ENCODE data around the gene TF.
"Not testable (repeated sequence)": the region's sequence is repeated elsewhere in the genome, so short reads cannot be mapped to it uniquely, and the experiment has no call there.

TF gene

DNA sequence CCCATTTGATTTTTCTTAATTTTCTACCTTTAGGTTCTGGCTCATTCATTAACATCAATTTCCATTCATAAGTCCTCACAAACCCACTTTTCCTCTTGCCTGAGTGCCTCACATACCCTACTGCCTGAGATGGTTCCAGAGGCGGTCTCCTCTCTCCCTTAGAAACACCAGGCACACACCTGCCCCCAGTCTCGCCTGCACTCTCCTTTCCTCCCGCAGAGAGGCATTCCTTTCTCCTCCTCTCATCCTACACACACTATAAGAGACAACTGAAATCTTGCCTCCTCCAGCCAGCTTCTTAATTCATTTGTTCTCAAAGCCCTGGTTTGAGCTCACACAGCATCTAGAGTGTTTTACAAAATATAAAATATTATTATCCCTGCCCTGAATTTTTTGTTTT is 27.5 kb downstream of the TF start:
- Mint-ChIP-seq H3K27ac (no peak overlapping the region), H3K9me3 (no peaks in the 10 kb centered on the region), H3K36me3 (no peaks in the 10 kb centered on the region), H3K4me3 (no peak overlapping the region), H3K4me1 (no peaks in the 10 kb centered on the region)
- no peak for ATAC-seq
- no peak for DNase-seq (ENCODE audit: low spot score in 2 of 2)

- Mint-ChIP-seq H3K36me3 (no peaks in the 10 kb centered on the region), H3K27ac (no peak overlapping the region), H3K4me3 (no peak overlapping the region), H3K9me3 (no peaks in the 10 kb centered on the region), H3K4me1 (no peaks in the 10 kb centered on the region)
- ATAC-seq (no peak), DNase-seq (ENCODE audit: low spot score in 2 of 2) (no peak)
These were observed 29.1 kb downstream of the TF start for GRCh38 chr3:133775309-133775708.

- no peaks in the 10 kb centered on the region for H3K36me3 Mint-ChIP-seq
- H3K27ac Mint-ChIP-seq = no peak overlapping the region
- no peaks in the 10 kb centered on the region for H3K4me1 Mint-ChIP-seq
- no peak for ATAC-seq
- H3K4me3 Mint-ChIP-seq = no peak overlapping the region
- DNase-seq (ENCODE audit: low spot score in 2 of 2) = no peak
- H3K9me3 Mint-ChIP-seq = no peaks in the 10 kb centered on the region
These were observed 29.6 kb downstream of the TF start for GRCh38 chr3:133775835-133776234.

GRCh38 chr3:133776794-133777438 is 30.7 kb downstream of the TF start:
- DNase-seq (ENCODE audit: low spot score in 2 of 2) (no peak), ATAC-seq (no peak)
- Mint-ChIP-seq H3K27ac (no peak overlapping the region), H3K4me1 (no peaks in the 10 kb centered on the region), H3K4me3 (no peak overlapping the region), H3K9me3 (no peaks in the 10 kb centered on the region), H3K36me3 (no peaks in the 10 kb centered on the region)

DNA sequence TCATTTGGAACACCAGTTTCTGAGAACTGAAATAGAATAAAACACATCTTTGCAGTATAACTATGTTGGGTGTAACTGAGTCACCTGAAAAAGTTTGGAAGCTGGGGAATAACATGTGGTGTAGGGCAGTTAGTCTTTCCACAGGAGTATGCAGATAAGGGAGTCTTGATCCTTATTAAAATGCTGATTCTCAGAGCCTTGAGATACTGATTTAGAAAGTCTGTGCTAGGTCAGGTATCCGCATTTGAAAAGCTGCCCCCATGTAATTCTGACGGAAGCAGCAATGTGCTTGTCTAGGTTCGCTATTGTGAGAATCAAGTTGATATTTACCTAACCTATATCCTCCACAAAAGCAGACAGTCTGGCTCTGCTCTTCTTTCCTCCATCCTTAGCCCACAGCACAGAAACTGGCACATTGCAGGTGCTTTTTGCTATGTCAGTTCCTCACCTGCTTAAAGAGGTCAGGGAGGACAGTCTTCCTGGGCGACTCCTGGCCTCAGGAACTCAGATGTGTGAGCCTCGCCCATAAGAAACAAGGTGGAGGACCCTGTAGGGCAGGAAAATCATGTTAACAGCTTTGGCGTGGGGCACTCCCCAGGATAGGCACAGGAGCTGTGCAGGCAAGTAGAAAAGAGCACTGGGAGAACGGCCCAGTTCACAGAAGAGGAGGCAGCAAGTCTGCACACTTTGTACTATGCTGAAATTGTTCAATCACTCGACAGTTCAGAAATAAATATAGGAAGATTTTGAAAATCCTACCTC is 31.8 kb downstream of the TF start:
- Mint-ChIP-seq H3K27ac (no peak overlapping the region), H3K4me3 (no peak overlapping the region), H3K4me1 (no peaks in the 10 kb centered on the region), H3K36me3 (no peaks in the 10 kb centered on the region), H3K9me3 (no peaks in the 10 kb centered on the region)
- DNase-seq (ENCODE audit: low spot score in 2 of 2) (no peak), ATAC-seq (no peak)

DNA sequence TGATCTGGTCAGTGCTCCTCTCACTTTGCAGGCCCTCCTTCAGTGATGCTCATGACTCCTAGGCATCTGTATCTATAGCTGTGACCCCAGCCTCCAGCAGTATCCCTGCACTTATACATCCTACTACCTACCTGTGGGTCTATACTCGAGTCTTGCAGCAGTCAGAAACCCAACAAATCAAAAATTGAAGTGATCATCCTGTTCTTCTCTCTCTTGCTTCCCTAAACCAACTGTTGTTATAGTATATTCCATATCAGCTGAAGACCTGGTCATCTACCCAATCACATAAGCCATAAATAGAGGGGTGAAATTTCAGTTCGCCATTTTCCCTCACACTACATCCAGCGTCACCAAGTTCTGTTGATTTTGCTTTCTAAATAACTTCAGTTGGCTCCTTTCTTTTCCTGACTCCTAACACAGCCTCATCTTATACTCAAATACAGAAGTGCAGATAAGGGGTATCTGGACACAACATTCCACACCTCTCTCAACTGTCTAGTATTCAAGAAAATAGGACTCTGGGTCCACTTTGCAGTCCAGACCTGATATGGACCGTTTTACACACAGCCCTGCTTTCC is 33.5 kb downstream of the TF start:
- Mint-ChIP-seq H3K9me3 (no peaks in the 10 kb centered on the region), H3K27ac (no peak overlapping the region)
- no peak for ATAC-seq

GRCh38 chr3:133780756-133781155 is 34.6 kb downstream of the TF start:
- H3K9me3 Mint-ChIP-seq = not testable (repeated sequence)

More for the DNA sequence above, 33.5 kb downstream of the TF start:
- DNase-seq (ENCODE audit: low spot score in 2 of 2) = no peak
- H3K36me3 Mint-ChIP-seq = no peaks in the 10 kb centered on the region
- no peaks in the 10 kb centered on the region for H3K4me1 Mint-ChIP-seq
- no peak overlapping the region for H3K4me3 Mint-ChIP-seq

DNA sequence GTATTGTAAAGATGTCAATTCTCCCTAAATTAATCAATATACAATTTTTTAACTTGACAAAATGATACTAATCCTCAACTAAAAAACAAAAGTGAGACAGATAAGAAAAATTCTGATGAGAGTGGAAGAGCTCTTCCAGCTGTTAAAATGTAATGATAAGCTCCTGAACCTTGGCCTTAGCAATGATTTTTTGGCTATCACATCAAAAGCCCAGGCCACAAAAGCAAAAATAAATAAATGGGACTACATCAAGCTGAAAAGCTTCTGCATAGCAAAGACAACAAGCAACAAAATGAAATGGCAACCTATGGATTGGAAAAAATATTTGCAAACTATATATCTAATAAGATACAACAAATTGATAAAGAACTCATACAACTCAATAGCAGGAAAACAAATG is 35.4 kb downstream of the TF start:
- DNase-seq (ENCODE audit: low spot score in 2 of 2) (no peak), ATAC-seq (no peak)
- Mint-ChIP-seq H3K4me1 (no peaks in the 10 kb centered on the region), H3K36me3 (no peaks in the 10 kb centered on the region), H3K9me3 (no peaks in the 10 kb centered on the region), H3K4me3 (no peak overlapping the region), H3K27ac (no peak overlapping the region)

More at GRCh38 chr3:133780756-133781155, 34.6 kb downstream of the TF start:
- not testable (repeated sequence) for H3K27ac Mint-ChIP-seq; DNase-seq (ENCODE audit: low spot score in 2 of 2); H3K4me1 Mint-ChIP-seq; ATAC-seq; H3K36me3 Mint-ChIP-seq; H3K4me3 Mint-ChIP-seq

GRCh38 chr3:133782454-133782853 is 36.3 kb downstream of the TF start:
- no peak overlapping the region for H3K27ac Mint-ChIP-seq
- no peak for DNase-seq (ENCODE audit: low spot score in 2 of 2)
- no peaks in the 10 kb centered on the region for H3K36me3 Mint-ChIP-seq
- no peaks in the 10 kb centered on the region for H3K9me3 Mint-ChIP-seq
- no peaks in the 10 kb centered on the region for H3K4me1 Mint-ChIP-seq
- H3K4me3 Mint-ChIP-seq = no peak overlapping the region
- ATAC-seq = no peak

- H3K4me3 Mint-ChIP-seq = no peak overlapping the region
- no peaks in the 10 kb centered on the region for H3K36me3 Mint-ChIP-seq
- no peaks in the 10 kb centered on the region for H3K4me1 Mint-ChIP-seq
- H3K27ac Mint-ChIP-seq = no peak overlapping the region
- no peak for DNase-seq (ENCODE audit: low spot score in 2 of 2)
- ATAC-seq = no peak
- H3K9me3 Mint-ChIP-seq = no peaks in the 10 kb centered on the region
These were observed 37.6 kb downstream of the TF start for GRCh38 chr3:133783762-133784161.

GRCh38 chr3:133788024-133788423 is 41.8 kb downstream of the TF start:
- DNase-seq (ENCODE audit: low spot score in 2 of 2) (no peak), ATAC-seq (no peak)
- Mint-ChIP-seq H3K9me3 (peaks cover 7% of the 10 kb centered on the region), H3K4me1 (no peaks in the 10 kb centered on the region), H3K4me3 (no peak overlapping the region), H3K27ac (no peak overlapping the region), H3K36me3 (no peaks in the 10 kb centered on the region)

DNA sequence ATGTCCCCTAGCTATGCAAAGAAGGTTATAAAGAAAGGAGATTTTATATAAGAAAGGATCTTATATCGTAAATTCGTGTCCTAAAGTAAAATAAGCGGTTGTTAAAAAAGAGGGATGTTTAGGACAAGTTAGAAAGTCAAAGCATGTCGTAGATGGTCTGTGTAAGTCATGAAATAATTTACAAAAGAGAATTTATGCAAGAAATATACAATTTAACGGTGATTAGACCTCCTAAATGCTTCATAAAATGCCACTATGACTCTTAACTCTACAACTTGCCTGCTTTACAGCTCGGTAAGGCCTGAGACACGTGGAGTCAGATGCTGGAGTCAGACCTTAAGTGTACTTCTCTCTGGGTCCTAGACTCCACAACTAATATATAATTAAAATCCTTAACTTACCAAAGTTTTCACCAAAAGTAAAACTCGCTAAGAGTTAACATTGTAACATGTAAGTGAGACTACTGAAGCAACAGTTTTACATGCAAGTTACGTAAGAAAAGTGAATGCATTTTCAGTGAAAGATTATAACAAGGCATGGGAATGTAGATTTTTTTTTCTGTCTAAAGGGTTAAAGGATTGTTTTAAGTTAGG is 46.1 kb downstream of the TF start:
- ATAC-seq = no peak
- no peaks in the 10 kb centered on the region for H3K4me1 Mint-ChIP-seq

GRCh38 chr3:133797396-133798105 is 51.4 kb downstream of the TF start:
- H3K9me3 Mint-ChIP-seq = peaks cover 4% of the 10 kb centered on the region

More for the DNA sequence above, 46.1 kb downstream of the TF start:
- no peak overlapping the region for H3K4me3 Mint-ChIP-seq
- peaks cover 7% of the 10 kb centered on the region for H3K9me3 Mint-ChIP-seq
- no peak overlapping the region for H3K27ac Mint-ChIP-seq
- DNase-seq (ENCODE audit: low spot score in 2 of 2) = no peak
- no peaks in the 10 kb centered on the region for H3K36me3 Mint-ChIP-seq

GRCh38 chr3:133799794-133800585 is 53.8 kb downstream of the TF start:
- ATAC-seq (peak; percentile 55), DNase-seq (ENCODE audit: low spot score in 2 of 2) (no peak)
- Mint-ChIP-seq H3K9me3 (no peaks in the 10 kb centered on the region), H3K4me3 (no peak overlapping the region), H3K4me1 (peaks cover under 1% of the 10 kb centered on the region), H3K36me3 (no peaks in the 10 kb centered on the region), H3K27ac (no peak overlapping the region)

More at GRCh38 chr3:133797396-133798105, 51.4 kb downstream of the TF start:
- DNase-seq (ENCODE audit: low spot score in 2 of 2) (no peak), ATAC-seq (no peak)
- H3K4me1 Mint-ChIP-seq = no peaks in the 10 kb centered on the region
- no peak overlapping the region for H3K27ac Mint-ChIP-seq
- H3K4me3 Mint-ChIP-seq = no peak overlapping the region
- H3K36me3 Mint-ChIP-seq = no peaks in the 10 kb centered on the region
